T-helper 2 cell treated with Interferon-gamma antibody and Interleukin-4, amounts not matched to agents 5 μg/mL and 100 μg/mL, for 36 hours (primary cell): ENCODE results near the gene POU1F1.

ENCODE experiments used
- DNase-seq: peaks from one replicate; pipeline ENCODE4 v3.0.0; 2021; ENCODE audit warnings: low spot score
- H3K27ac Mint-ChIP-seq: one replicate; pipeline ENCODE4 v1.8.0; 2021; ENCODE audit warnings: mild to moderate bottlenecking, mixed read lengths
- H3K27me3 Mint-ChIP-seq: one replicate; pipeline ENCODE4 v1.8.0; 2021; ENCODE audit warnings: low read depth, mixed read lengths
- H3K36me3 Mint-ChIP-seq: one replicate; pipeline ENCODE4 v1.8.0; 2021; ENCODE audit warnings: low read depth, mixed read lengths
- H3K4me1 Mint-ChIP-seq: one replicate; pipeline ENCODE4 v1.8.0; 2021; ENCODE audit warnings: low read depth, mixed read lengths
- H3K4me3 Mint-ChIP-seq: one replicate; pipeline ENCODE4 v1.8.0; 2022; ENCODE audit warnings: mild to moderate bottlenecking, moderate library complexity, mixed read lengths
- H3K9me3 Mint-ChIP-seq: one replicate; pipeline ENCODE4 v1.8.0; 2021; ENCODE audit warnings: mixed read lengths

Gene POU1F1

DNA sequence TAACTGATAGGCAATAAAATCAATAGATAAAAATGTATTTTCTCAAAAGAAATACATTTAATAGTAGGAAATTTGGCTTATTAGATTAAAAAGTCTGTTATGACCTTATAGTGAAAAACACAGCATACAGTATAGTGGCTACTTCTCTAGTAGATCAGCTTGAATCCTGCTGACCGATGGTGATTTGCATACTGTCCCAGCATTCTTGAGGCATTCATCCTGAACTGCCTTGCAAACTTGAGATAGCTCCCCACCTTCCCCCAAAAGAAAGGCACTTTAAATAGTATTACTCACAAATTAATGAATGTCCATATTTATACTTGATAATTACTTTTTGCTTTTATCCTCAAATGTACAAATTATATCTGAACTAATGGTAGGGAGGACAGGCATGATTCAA, 42.6 kb downstream of the POU1F1 start:
- Mint-ChIP-seq H3K4me3 (no peak overlapping the region), H3K27ac (no peak overlapping the region), H3K27me3 (no peaks in the 10 kb centered on the region), H3K36me3 (peaks cover 6% of the 10 kb centered on the region), H3K4me1 (peaks cover 3% of the 10 kb centered on the region), H3K9me3 (no peaks in the 10 kb centered on the region)
- no peak for DNase-seq

DNA sequence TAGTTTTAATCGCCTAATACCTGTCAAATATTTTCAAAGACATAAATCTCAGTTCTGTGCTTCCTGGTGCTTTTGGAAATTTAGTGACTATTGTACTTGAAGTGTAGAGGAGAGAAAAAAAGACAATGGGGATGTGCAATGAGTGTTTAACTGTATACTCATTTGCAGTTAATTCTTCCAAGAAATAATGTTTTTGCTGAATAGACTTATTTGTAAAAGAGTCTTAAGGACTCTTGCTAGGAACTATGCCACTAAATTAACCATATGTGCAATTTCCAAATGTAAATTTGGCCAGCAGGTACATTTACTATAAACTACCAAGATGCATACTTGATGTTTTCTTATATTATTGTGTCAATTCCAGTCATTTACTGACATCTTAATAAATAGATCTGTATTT, 47.3 kb downstream of the POU1F1 start:
- Mint-ChIP-seq H3K9me3 (no peaks in the 10 kb centered on the region), H3K4me1 (peaks cover 17% of the 10 kb centered on the region), H3K27me3 (peaks cover 19% of the 10 kb centered on the region), H3K27ac (no peak overlapping the region), H3K4me3 (no peak overlapping the region), H3K36me3 (peaks cover 3% of the 10 kb centered on the region)
- DNase-seq, result no peak

DNA sequence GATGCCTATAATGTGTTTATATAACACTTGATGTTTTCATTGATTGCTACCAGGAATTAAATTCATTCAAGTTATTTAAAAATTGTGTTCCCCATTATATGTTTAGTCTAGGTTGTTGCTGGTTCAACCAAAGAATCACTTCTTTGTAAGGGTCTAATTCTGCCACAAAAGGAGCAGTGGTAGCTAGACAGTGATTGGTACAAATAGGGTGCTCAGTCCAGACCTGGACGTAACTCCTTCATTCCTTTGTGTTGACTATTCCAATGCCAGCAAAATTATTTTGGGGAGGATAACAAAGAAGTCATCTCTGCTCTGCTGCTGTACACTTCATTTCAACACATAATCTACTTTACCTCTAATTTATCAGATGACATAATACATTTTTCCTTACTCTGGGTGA, 48.1 kb downstream of the POU1F1 start:
- peak overlapping the region; percentile 96 for H3K4me3 Mint-ChIP-seq
- no peak overlapping the region for H3K27ac Mint-ChIP-seq
- no peak for DNase-seq
- no peaks in the 10 kb centered on the region for H3K9me3 Mint-ChIP-seq
- peaks cover 17% of the 10 kb centered on the region for H3K4me1 Mint-ChIP-seq
- H3K36me3 Mint-ChIP-seq, result peaks cover 3% of the 10 kb centered on the region
- H3K27me3 Mint-ChIP-seq, result peaks cover 20% of the 10 kb centered on the region

GRCh38 chr3:87227835-87228144, 48.6 kb downstream of the POU1F1 start:
- Mint-ChIP-seq H3K4me1 (peaks cover 17% of the 10 kb centered on the region), H3K36me3 (peaks cover 3% of the 10 kb centered on the region), H3K4me3 (peak overlapping the region; percentile 96), H3K9me3 (no peaks in the 10 kb centered on the region), H3K27ac (peak overlapping the region; percentile 96), H3K27me3 (peaks cover 24% of the 10 kb centered on the region)
- no peak for DNase-seq

DNA sequence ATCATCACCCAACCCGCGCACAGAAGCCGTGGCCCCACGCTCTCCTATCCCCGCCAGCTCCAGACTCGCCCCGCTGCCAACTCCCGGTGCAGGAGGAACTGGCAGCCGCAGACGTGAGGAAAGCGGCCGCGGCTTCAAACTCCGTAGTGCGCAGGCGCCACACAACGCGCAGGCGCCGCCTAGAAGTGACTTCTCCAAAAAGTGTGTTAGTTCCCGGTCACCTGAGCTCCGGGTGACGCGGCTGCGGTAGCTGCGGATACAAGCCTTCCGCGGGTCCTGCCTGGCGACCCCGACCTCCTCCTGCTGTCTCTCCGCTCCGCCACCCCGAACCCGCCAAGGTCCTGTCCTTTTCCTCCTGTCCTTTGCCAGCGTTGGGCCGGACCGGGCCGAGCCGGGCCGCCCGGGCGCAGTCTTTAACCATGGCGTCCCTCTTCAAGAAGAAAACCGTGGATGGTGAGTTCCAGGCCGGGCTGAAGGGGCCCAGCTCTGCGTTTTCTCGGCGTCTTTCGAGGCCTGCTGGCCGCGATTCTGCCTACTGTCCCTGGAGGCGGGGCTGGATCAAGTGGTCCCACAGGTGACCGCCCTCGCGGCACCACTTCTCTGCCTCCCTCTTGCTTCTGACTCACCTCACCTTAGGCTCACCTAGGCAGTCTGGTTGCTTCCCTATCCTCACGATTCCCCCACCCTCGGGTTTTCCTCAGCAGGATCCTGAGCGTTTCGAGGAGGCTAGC, 49.1 kb downstream of the POU1F1 start, which contains the start of gene CHMP2B:
Gene CHMP2B (plus strand): TSS at position 206 of the 731 bp plus-strand sequence. CDS start 214 bp downstream, at position 420.
- Mint-ChIP-seq H3K4me1 (peaks cover 17% of the 10 kb centered on the region), H3K9me3 (no peaks in the 10 kb centered on the region), H3K36me3 (peaks cover 3% of the 10 kb centered on the region), H3K27ac (peak within 1 kb of the TSS; percentile 96), H3K27me3 (peaks cover 25% of the 10 kb centered on the region), H3K4me3 (peak within 1 kb of the TSS; percentile 96)
- peak; percentile 91 for DNase-seq

GRCh38 chr3:87225659-87226058, 50.7 kb downstream of the POU1F1 start:
- H3K9me3 Mint-ChIP-seq, result no peaks in the 10 kb centered on the region
- DNase-seq, result no peak
- no peaks in the 10 kb centered on the region for H3K36me3 Mint-ChIP-seq
- H3K4me1 Mint-ChIP-seq, result peaks cover 17% of the 10 kb centered on the region
- peaks cover 34% of the 10 kb centered on the region for H3K27me3 Mint-ChIP-seq
- H3K27ac Mint-ChIP-seq, result no peak overlapping the region
- H3K4me3 Mint-ChIP-seq, result peak overlapping the region; percentile 35

GRCh38 chr3:87219611-87220010, 56.8 kb downstream of the POU1F1 start:
- no peaks in the 10 kb centered on the region for H3K4me1 Mint-ChIP-seq
- DNase-seq, result no peak
- peaks cover 26% of the 10 kb centered on the region for H3K27me3 Mint-ChIP-seq
- H3K9me3 Mint-ChIP-seq, result no peaks in the 10 kb centered on the region
- H3K36me3 Mint-ChIP-seq, result no peaks in the 10 kb centered on the region
- no peak overlapping the region for H3K27ac Mint-ChIP-seq
- H3K4me3 Mint-ChIP-seq, result no peak overlapping the region

GRCh38 chr3:87218560-87218959, 57.8 kb downstream of the POU1F1 start:
- Mint-ChIP-seq H3K9me3 (no peaks in the 10 kb centered on the region), H3K27me3 (peaks cover 22% of the 10 kb centered on the region), H3K36me3 (no peaks in the 10 kb centered on the region), H3K4me1 (no peaks in the 10 kb centered on the region), H3K27ac (no peak overlapping the region), H3K4me3 (no peak overlapping the region)
- DNase-seq, result no peak
